HTERT RPE-1 (cell line): ENCODE measurements around the gene KRT40.

Experiments used
- in situ Hi-C: fragments of 300-500 bp; cut with MboI; formaldehyde crosslinking; loops from 4 replicates; pipeline ENCODE4 v1.14.3; 2020; ENCODE audit warnings: low sequenced_read_pairs

KRT40 gene

DNA sequence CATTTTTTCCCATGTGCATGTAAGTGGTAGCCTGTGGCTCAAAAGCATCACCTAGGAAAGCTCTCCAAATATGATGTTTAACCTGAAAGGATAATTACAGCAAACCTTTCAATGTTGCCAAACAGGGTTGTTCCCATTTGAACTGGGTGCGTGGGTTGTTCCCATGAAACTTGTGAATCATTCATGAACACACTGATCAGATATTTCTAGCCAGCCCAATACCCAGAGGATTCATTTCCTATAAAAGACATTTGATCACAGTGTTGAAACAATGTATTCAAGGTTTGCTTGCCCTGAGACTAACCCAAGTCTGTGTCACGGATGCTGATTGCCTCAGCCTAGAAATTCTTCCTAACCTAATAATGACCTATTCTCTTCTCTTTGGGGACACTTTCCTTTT is 30.2 kb downstream of the KRT40 start:
- in situ Hi-C loops: no loop called here

DNA sequence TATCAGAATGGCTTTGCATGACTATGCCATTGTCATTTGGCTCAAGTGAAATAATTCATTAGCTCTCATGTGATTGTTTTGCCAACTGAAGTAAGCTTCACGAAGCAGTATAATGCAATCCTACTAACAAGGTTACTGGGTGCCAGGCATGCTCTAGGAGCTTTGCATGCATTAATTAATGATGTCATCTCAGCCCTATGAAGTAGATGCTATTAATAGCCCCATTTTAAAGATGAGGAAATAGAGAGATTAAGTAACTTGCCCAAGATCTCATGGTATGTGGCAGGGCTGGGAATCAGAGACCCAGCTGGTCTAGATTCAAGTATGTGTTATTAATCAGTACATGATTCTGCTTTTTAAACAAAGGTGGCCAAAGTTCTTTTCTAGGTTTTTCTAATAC is 31.5 kb downstream of the KRT40 start:
- in situ Hi-C loops: no loop called here

DNA sequence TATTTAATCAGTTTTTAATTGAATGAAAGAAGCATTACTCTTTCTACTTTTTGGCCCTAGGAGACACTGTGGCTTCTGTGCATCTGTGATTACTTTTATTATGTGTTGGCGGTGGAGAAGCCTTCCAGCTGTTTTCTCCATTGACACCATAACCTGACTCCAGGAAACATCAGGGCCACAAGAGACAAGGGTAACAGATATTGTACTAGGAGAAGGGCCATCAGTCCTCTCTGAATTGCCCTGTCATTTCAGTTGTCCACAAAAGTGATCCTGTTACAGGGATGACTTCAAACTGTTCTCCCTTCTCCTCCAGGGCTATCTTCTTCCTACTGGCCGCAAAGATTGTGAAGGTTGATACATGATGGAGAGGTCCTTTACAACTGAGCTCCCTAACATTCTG is 32.0 kb downstream of the KRT40 start:
- in situ Hi-C loops: no loop called here

DNA sequence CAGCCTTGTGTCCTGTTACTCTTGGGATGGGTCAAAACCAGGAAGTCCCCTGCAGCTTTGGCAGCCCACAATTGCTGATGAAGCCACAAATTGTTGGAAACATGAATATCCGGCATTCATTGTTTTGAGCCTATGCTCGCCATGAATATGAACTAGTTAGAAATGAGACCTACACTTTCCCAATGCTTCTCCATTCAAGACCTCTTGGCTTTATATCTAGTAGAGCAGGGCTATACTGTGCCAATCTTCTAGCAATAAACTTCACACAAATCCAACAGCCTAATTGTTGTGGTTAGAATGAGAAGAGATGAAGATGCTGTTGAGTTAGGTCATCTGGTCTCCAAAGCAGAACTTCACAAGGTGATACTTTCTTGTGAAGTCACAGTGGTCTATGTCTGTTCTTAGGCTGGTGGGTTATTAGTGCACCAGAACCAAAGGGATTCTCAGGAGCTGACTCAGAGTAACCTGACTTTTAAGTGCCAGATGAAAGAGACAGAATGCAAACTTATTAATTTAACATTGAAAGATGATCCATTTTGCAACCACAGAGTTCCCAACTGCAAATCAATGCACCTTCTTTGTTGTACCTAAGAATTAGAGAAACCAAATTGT is 33.0 kb downstream of the KRT40 start:
- in situ Hi-C loops: no loop called here

DNA sequence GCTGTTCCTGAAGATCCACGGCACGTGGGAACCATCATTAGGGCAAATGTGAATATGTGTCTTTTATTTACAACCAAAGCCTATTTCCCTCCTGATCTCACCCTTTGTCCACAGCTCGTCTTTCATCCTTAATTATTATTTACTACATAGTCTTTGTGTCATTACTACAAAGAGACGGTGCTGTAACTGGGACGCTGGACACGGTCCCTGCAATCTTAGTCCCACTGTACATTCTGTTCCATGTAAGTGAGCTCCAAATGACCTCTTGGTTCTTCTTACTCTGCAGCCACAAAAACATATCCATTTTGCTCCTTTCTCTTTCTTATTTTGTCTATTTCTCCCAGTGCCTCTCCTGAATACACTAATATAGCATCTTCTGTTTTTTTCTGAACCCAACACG is 34.0 kb downstream of the KRT40 start:
- in situ Hi-C loops: no loop called here

DNA sequence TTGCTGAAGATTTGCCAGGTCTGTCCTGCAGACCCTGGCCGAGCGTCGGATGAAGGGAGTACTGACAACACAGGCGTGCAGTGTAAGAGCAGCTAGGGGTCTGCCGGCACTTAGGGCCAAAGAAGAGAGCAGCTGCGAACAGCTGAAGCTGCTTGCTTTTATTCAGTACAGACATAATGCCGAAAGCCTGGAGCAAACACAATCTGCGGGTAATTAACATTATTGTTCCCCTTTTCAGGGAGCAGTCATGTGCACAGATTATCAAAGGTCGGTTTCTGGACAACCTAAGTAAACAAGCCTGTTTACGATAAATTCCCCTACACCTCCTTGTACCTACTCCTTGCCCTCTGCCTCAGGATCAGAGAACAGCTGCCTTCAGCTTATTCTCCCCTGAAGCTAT is 34.7 kb downstream of the KRT40 start:
- in situ Hi-C loops: no loop called here

DNA sequence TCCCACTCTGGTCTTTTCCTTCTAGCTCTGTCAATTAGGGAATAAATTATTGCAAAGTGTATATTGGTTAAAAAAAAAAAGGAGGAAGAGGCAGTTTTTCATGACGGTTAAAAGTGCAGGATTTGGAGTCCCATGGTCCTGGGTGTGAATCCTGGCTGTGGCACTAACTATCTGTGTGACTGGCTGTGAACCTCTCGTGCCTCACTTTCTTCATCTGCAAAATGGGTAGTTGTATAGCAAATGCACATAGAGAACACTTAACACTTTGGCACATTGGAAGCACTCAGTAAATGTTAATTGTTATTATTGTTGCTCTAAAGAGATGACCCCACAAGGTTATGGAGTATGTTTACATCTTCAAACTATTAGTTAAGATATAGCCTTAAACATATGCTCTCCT is 36.2 kb downstream of the KRT40 start:
- in situ Hi-C loops: no loop called here

DNA sequence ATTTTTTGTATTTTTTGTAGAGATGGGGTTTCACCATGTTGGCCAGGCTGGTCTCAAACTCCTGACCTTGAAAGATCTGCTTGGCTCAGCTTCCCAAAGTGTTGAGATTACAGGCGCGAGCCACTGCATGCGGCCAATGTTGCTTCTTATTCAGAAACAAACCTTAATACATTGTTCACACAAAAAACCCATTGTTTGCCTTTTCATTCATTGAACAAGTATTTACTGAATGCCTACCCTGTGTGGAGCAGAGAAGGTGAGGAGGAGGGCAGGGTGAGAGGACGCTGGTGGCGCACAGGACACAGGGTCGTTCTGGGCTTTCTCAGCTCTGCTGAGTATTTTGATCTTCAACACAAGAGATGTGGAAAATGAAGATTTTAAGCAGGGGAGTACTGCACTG is 38.7 kb downstream of the KRT40 start:
- in situ Hi-C loops: no loop called here

DNA sequence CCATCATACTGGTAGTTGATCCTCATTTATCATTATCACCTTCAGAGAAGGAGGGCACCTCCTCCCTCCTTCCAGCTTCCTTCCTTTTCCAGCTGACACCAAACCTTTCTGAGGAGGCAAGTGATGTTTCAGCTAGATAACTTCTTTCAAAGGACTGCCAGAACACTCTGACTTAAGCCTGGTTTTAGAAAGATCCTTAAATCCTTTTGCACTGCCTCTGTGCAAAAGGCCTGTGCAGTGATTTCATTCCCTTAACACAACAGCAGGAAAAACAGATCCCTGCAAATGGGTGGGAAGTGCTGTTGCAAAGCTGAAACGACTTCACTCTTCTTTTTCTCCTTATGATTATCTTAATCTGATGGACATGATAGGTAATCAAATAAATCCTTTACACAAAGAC is 39.6 kb downstream of the KRT40 start:
- in situ Hi-C loops: no loop called here

DNA sequence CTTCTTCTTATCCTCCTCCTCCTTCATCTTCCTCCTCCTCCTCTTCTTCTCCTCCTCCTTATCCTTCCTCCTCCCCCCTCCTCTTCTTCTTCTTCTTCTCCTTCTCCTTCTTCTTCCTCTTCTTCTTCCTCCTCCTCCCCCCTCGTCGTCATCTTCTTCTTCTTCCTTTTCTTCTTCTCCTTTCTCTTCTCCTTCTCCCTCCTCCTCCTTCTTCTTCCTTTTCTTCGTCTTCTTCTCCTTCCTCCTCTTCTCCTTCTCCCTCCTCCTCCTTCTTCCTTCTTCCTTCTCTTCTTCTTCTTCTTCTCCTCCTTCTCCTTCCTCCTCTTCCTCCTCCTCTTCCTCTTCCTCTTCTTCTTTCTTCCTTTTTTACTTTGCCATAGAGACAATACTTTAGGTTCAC is 41.6 kb downstream of the KRT40 start:
- in situ Hi-C loops: no loop called here

DNA sequence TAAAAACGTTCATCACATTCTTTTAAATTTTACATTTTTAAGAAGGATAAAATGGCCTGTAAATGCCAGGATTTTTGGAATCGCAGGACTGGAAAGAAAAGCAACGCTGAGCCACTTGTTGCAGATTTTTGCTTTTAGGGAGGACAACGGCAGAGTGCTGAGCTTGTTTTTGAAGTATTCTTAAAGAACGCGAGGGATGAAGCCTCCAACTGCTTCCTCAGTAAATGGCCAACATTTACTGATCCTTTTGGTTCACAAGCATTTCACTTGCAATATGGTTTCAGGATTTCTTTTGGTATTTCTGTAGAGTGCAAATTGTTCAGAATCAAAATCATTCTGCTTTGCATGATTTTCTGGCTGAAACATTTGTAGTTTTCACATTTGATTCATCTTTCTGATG is 43.9 kb downstream of the KRT40 start:
- in situ Hi-C loops: no loop called here

DNA sequence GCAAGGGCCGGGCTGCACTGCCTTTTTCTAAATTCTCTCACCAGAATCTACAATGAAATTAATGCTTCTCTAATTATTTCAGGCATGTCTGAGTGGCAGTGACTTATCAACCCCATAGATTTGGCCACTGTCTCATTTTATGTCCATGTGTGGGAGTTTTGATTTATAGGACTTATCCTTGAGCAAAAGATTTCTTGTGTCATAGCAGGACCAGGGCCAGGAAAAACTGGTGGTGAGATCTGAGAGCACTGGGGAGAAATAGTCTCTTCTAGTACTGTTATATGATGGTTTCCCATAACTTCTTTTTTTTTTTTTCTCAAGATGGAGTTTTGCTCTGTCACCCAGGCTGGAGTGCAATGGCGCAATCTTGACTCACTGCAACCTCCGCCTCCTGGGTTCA is 45.1 kb downstream of the KRT40 start:
- in situ Hi-C loops: no loop called here

DNA sequence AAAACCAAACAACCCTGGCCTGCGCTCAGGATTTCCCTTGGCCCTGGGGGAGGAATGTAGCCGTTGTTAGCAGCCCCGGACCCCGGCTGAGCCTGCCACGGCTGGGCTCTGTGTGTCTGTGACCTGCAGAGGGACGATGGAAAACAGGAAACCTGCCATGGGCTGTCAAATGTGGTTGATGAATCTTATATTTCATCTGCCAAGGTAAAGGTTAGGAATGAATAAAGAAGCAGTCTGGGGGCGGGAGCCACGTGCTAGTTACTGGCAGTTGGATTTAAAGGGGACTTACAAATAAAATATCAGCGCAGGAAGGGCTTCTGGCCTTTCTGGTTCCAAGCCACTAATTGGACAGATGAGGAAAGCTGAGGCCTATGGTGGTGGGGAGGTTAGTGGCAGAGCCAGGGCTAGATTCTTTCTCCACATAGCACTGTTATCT is 46.7 kb downstream of the KRT40 start, which contains the start of gene KRT23:
Gene KRT23 (minus strand): TSS at position 263 of the 436 bp plus-strand sequence. CDS start 1,043 bp downstream, outside the sequence.
- in situ Hi-C loops: no loop called here

DNA sequence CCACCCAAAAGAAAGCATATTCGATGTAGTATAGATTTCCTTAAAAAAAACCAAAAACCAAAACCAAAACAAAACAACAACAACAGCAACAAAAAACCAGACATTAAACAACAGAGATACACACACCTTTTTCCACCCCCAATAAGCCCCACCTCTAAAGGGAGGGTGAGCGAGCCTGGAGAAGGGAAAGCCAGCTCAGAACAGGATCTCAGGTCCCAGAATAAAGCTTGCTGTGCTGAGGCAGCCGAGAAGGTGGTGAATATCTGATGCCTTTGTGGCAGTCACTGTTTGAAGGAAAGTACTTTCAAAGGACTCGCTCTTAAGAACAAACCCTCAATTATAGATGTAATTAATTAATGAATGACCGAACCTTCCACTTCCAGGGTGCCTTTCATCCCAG is 47.1 kb downstream of the KRT40 start:
- in situ Hi-C loops: no loop called here

DNA sequence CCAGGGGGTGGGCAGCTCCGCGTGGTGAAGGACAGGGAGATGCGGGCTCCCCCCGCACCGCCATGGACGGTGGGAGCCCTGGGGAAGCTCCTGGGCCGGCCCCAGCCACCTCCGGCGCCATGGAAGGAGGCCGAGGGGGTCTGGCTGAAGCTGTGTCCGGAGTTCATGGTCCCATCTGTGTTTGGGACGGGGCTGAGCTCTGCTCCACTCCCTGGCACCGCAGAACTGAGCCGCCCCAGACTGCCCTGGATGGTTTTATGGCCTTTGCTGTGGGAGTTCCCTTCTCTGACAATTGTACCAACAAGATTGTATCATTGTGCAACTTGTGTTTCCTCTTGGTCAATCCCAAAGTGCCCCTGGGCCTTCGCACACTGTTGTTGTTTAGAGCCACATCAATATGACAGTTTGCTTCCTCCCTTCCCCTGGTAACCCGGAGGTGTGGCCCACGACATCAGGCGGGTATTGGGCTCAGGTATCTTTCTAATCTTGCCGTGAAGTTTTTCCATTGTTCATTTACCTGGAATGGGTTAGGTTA is 47.6 kb downstream of the KRT40 start:
- in situ Hi-C loops: no loop called here

DNA sequence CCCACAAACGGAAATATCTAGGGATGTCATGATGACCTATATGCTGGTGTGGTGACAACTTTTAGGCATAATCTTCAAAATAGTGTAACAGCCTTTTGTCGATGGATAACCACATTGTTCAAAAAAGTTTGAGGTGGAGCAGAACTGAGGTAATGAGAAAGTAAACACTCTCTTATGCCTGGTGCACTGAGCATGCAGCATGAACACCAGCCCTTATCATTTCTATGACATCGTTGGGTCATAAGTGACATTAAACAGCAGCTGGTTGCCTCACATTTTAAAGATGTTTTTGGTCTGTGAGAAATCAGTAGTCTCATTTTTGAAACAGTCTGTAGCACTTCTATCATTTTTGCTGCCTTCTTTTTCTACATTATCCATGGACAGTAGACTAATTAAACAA is 48.5 kb downstream of the KRT40 start:
- in situ Hi-C loops: no loop called here

DNA sequence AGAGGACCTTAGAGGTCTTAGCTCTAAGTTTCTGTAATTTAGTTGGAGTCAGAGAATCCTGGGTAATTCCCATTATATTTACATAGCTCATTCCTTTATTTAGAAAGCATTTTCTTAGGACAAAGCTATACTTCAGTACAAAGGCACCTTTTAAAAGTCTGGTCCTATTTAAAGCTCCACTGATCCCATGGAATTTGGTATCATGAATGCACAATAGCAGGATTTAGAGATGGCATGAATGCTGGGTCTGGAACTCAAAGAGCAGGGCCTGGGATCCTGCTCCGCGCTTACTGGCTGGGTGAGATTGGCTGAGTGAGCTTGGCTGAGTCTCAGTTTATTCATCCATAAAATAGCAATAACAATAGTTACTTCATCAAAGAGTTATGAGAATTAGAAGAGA is 51.5 kb downstream of the KRT40 start:
- in situ Hi-C loops: no loop called here

DNA sequence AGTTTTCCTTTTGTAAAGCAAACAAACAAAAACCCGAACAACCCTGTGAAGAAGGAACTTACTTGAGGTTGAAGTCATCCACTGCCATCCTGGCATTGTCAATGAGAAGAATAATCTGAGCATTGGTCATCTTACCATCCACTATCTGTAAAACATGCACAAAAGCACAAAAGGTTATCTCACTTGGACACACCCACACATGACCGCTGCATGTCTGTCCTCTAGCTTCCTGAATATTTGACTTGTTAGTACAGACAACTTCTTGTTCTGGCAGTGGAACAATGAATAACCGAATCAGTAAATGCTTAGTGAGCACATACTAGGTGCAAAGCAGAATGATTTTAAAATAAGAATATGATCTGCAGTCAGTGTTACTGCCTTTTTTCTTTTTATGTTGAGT is 52.8 kb downstream of the KRT40 start:
- in situ Hi-C loops: no loop called here
